Esophagus (tissue), 2 donors: ENCODE results near the gene IRS2. TPM values are rescaled to one million over a fixed set of nuclear protein-coding genes. Genes with fewer than 3 reads are reported as not detected.

Experiments
- H3K27ac ChIP-seq, 2 donors: one replicate each; pipeline ENCODE4 v1.5.1; 2013; ENCODE audit warnings: low read depth in 2 of 2, mild to moderate bottlenecking in 2 of 2, inconsistent platforms in 1 of 2, low read length in 1 of 2, moderate library complexity in 1 of 2
- H3K27me3 ChIP-seq, 2 donors: one replicate each; pipeline ENCODE4 v1.6.1; 2013; ENCODE audit warnings: low read length in 2 of 2, control low read depth in 1 of 2, mild to moderate bottlenecking in 1 of 2; ENCODE audit not compliant: insufficient read depth in 2 of 2, control insufficient read depth in 1 of 2
- H3K36me3 ChIP-seq, 2 donors: one replicate each; pipeline ENCODE4 v1.6.1; 2013; ENCODE audit warnings: low read length in 1 of 2; ENCODE audit not compliant: control insufficient read depth in 2 of 2, insufficient read depth in 2 of 2
- H3K4me1 ChIP-seq, 2 donors: one replicate each; pipeline ENCODE4 v1.6.1; 2013; ENCODE audit warnings: low read length in 1 of 2; ENCODE audit not compliant: control insufficient read depth in 2 of 2, insufficient read depth in 2 of 2
- H3K4me3 ChIP-seq, 2 donors: one replicate each; pipeline ENCODE4 v1.5.1; 2013; ENCODE audit warnings: low read length in 2 of 2, mild to moderate bottlenecking in 2 of 2, low read depth in 1 of 2, moderate library complexity in 1 of 2
- H3K9me3 ChIP-seq, 2 donors: one replicate each; pipeline ENCODE4 v1.6.1; 2013; ENCODE audit warnings: mild to moderate bottlenecking in 2 of 2, low read depth in 1 of 2, low read length in 1 of 2, moderate library complexity in 1 of 2; ENCODE audit not compliant: control insufficient read depth in 2 of 2, insufficient read depth in 1 of 2
- WGBS, 2 donors: extraction: QIAGEN DNeasy Blood & Tissue Kit; methylation state at CpG; one replicate each; pipeline ENCODE4 v1.1.7; 2013; 5-methylcytosine and 5-hydroxymethylcytosine counted together
- polyA plus RNA-seq, 2 donors: library from polyadenylated mRNA; stranded (reverse); fragments of 200-250 nt; gene quantifications; one replicate each; pipeline ENCODE4 v1.2.3, GENCODE V29; 2013
- donor health status: healthy with polysubstance abuse.
- donor health status: Bipolar disorder and iron deficiency.

Gene IRS2
- polyA plus RNA-seq, 2 donors, result 1.6 to 2.6 TPM

- no peak overlapping the region for H3K27ac ChIP-seq
- H3K4me1 ChIP-seq, result peaks cover 4% of the 10 kb centered on the region in 2 donors
- H3K9me3 ChIP-seq, result no peaks in the 10 kb centered on the region
- H3K4me3 ChIP-seq, result no peak overlapping the region
- no peaks in the 10 kb centered on the region for H3K36me3 ChIP-seq
- H3K27me3 ChIP-seq, result no peaks in the 10 kb centered on the region
- 53 to 68% methylated on average over 1 of the region's 1 CpG for WGBS, 2 donors
Observed at GRCh38 chr13:109761695-109762094, 24.7 kb downstream of the IRS2 start.

GRCh38 chr13:109760951-109761350, 25.4 kb downstream of the IRS2 start:
- peaks cover 4% of the 10 kb centered on the region in 2 donors for H3K4me1 ChIP-seq
- no peak overlapping the region for H3K27ac ChIP-seq
- peaks cover 0 to 3% of the 10 kb centered on the region in 2 donors for H3K36me3 ChIP-seq
- WGBS, 2 donors, result 76 to 91% methylated on average over 8 of the region's 8 CpGs
- no peak overlapping the region for H3K4me3 ChIP-seq
- no peaks in the 10 kb centered on the region for H3K27me3 ChIP-seq
- no peaks in the 10 kb centered on the region for H3K9me3 ChIP-seq

- 89% methylated on average over 8 of the region's 8 CpGs for WGBS, 2 donors
- H3K4me1 ChIP-seq, result peaks cover 4% of the 10 kb centered on the region in 2 donors
Observed at GRCh38 chr13:109760402-109760801, 26.0 kb downstream of the IRS2 start.

GRCh38 chr13:109759609-109760008, 26.8 kb downstream of the IRS2 start:
- Histone ChIP-seq H3K27me3 (no peaks in the 10 kb centered on the region), H3K4me1 (peaks cover 2% of the 10 kb centered on the region in 2 donors), H3K27ac (no peak overlapping the region), H3K9me3 (no peaks in the 10 kb centered on the region), H3K36me3 (peaks cover 0 to 7% of the 10 kb centered on the region in 2 donors), H3K4me3 (no peak overlapping the region)
- 75 to 82% methylated on average over 3 of the region's 3 CpGs for WGBS, 2 donors

More at GRCh38 chr13:109760402-109760801, 26.0 kb downstream of the IRS2 start:
- Histone ChIP-seq H3K4me3 (no peak overlapping the region), H3K27ac (no peak overlapping the region), H3K27me3 (no peaks in the 10 kb centered on the region), H3K9me3 (no peaks in the 10 kb centered on the region), H3K36me3 (peaks cover 0 to 7% of the 10 kb centered on the region in 2 donors)

GRCh38 chr13:109758937-109759480, 27.4 kb downstream of the IRS2 start:
- Histone ChIP-seq H3K27ac (no peak overlapping the region), H3K36me3 (peaks cover 0 to 7% of the 10 kb centered on the region in 2 donors), H3K9me3 (no peaks in the 10 kb centered on the region), H3K4me1 (peaks cover 2% of the 10 kb centered on the region in 2 donors), H3K27me3 (no peaks in the 10 kb centered on the region), H3K4me3 (no peak overlapping the region)
- WGBS, 2 donors, result 91 to 95% methylated on average over 15 of the region's 15 CpGs

GRCh38 chr13:109756778-109757177, 29.6 kb downstream of the IRS2 start:
- Histone ChIP-seq H3K4me3 (no peak overlapping the region), H3K27ac (no peak overlapping the region), H3K4me1 (peaks cover 0 to 2% of the 10 kb centered on the region in 2 donors), H3K36me3 (peaks cover 3 to 7% of the 10 kb centered on the region in 2 donors), H3K27me3 (no peaks in the 10 kb centered on the region), H3K9me3 (no peaks in the 10 kb centered on the region)
- WGBS, 2 donors, result 69 to 76% methylated on average over 5 of the region's 5 CpGs

- WGBS, 2 donors, result 81 to 86% methylated on average over 4 of the region's 4 CpGs
- H3K9me3 ChIP-seq, result no peaks in the 10 kb centered on the region
- peaks cover 3 to 7% of the 10 kb centered on the region in 2 donors for H3K36me3 ChIP-seq
- peaks cover 0 to under 1% of the 10 kb centered on the region in 2 donors for H3K4me1 ChIP-seq
- H3K27ac ChIP-seq, result no peak overlapping the region
- no peaks in the 10 kb centered on the region for H3K27me3 ChIP-seq
- H3K4me3 ChIP-seq, result no peak overlapping the region
Observed at GRCh38 chr13:109755997-109756396, 30.4 kb downstream of the IRS2 start.

- no peak overlapping the region for H3K27ac ChIP-seq
- H3K4me3 ChIP-seq, result no peak overlapping the region
- no peaks in the 10 kb centered on the region for H3K9me3 ChIP-seq
- WGBS, 2 donors, result 96 to 97% methylated on average over 13 of the region's 13 CpGs
- H3K36me3 ChIP-seq, result peaks cover 3 to 7% of the 10 kb centered on the region in 2 donors
- H3K4me1 ChIP-seq, result no peaks in the 10 kb centered on the region
- no peaks in the 10 kb centered on the region for H3K27me3 ChIP-seq
Observed at GRCh38 chr13:109755551-109755950, 30.8 kb downstream of the IRS2 start.

- WGBS, 2 donors, result 95 to 96% methylated on average over 4 of the region's 4 CpGs
- H3K36me3 ChIP-seq, result peaks cover 3 to 7% of the 10 kb centered on the region in 2 donors
- no peaks in the 10 kb centered on the region for H3K27me3 ChIP-seq
- H3K4me3 ChIP-seq, result no peak overlapping the region
- H3K27ac ChIP-seq, result no peak overlapping the region
- no peaks in the 10 kb centered on the region for H3K4me1 ChIP-seq
- H3K9me3 ChIP-seq, result no peaks in the 10 kb centered on the region
Observed at GRCh38 chr13:109751477-109751876, 34.9 kb downstream of the IRS2 start.

GRCh38 chr13:109750221-109750775, 36.1 kb downstream of the IRS2 start:
- peaks cover 0 to 3% of the 10 kb centered on the region in 2 donors for H3K36me3 ChIP-seq
- no peaks in the 10 kb centered on the region for H3K4me1 ChIP-seq
- peaks cover 0 to 3% of the 10 kb centered on the region in 2 donors for H3K9me3 ChIP-seq
- H3K4me3 ChIP-seq, result no peak overlapping the region
- 91 to 94% methylated on average over 4 of the region's 4 CpGs for WGBS, 2 donors
- H3K27me3 ChIP-seq, result no peaks in the 10 kb centered on the region
- H3K27ac ChIP-seq, result no peak overlapping the region
